ENCODE measurements around the gene PDXDC1. TPM values are rescaled to one million over a fixed set of nuclear protein-coding genes. Genes with fewer than 3 reads are reported as not detected.
A peak's percentile ranks its signal among the peaks of the same experiment; 100 is the strongest.
"Not testable (repeated sequence)": the region's sequence is repeated elsewhere in the genome, so short reads cannot be mapped to it uniquely, and the experiment has no call there.

The PDXDC1 gene
- total RNA-seq, 2 experiments from 2014 or later = 46.4 to 46.6 TPM

DNA sequence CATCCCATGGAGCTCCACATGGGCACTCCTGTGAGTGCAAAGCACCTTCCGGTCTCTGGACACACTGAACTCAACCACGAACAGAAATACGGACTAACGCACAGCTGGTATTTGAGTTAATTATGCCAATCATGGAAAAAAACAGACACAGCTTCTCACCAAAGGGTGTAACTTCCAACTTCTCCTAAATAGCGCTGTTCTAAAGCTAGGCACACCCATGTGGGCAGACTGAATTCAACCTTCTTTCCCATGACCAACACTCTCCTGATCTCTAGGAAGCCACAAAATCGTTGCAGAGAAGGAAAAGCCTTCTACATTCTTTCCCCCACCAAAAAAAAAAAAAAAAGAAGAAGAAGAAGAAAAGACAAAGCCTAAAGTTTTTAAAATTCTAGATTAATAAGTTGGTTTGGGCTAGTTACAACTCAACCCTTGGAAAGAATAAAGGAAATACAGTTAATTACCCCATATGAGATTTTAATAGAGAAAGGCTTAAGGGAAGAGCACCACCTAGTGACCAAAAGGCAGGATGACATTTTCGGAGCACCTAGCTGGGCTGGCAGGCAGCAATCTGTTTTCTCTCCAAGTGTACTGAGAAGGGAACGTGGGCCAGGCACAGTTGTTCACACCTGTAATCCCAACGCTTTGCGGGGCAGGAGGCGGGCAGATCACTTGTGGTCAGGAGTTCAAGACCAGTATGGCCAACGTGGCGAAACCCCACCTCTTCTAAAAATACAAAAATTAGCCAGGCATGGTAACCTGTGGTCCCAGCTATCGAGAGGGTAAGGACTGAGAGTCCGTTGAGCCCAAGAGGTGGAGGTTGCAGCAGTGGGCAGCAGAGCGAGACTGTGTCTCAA is 97.3 kb downstream of the PDXDC1 start:
- POLR2A ChIA-PET; H3K27me3 Mint-ChIP-seq (ENCODE audit: low read depth); DNase-seq; H3K4me1 Mint-ChIP-seq (ENCODE audit: low read depth); H3K27ac Mint-ChIP-seq; H3K4me3 Mint-ChIP-seq; H3K9me3 Mint-ChIP-seq (ENCODE audit: insufficient read depth): not testable (repeated sequence)
- CTCF ChIA-PET = interaction anchor here (0.9 to 3.8 kb wide), 5 partner anchors 11 to 50 kb away, joined by 3 to 19 read pairs (median 5); partner anchors contain the start of genes NTAN1 and RRN3
- peaks cover 47% of the 10 kb centered on the region for H3K36me3 Mint-ChIP-seq (ENCODE audit: low read depth)
- peak; percentile 73 for ATAC-seq

DNA sequence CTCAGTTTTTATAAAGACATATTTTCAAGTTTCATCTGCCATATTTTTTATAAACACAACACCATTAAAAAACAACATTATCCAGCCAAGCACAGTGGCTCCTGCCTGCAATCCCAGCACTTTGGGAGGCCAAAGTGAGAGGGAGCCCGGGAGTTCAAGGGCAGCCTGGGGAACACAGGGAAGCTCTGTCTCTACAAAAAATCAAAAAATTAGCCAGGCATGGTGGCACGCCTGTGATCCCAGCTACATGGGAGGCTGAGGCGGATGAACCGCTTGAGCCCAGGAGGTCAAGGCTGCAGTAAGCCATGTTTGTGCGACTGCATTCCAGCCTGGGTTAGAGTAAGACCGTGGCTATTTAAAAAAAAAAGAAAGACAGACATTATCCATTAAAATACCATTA is 98.3 kb downstream of the PDXDC1 start:
- H3K27me3 Mint-ChIP-seq (ENCODE audit: low read depth) = no peaks in the 10 kb centered on the region
- H3K4me3 Mint-ChIP-seq = no peak overlapping the region
- POLR2A ChIA-PET = no interaction called here
- no peak overlapping the region for H3K27ac Mint-ChIP-seq
- CTCF ChIA-PET = interaction anchor here (0.9 to 3.8 kb wide), 5 partner anchors 12 to 51 kb away, joined by 3 to 19 read pairs (median 5); partner anchors contain the start of genes NTAN1 and RRN3
- H3K36me3 Mint-ChIP-seq (ENCODE audit: low read depth) = peaks cover 54% of the 10 kb centered on the region
- ATAC-seq (no peak), DNase-seq (no peak)
- H3K9me3 Mint-ChIP-seq (ENCODE audit: insufficient read depth) = no peaks in the 10 kb centered on the region
- H3K4me1 Mint-ChIP-seq (ENCODE audit: low read depth) = no peaks in the 10 kb centered on the region

DNA sequence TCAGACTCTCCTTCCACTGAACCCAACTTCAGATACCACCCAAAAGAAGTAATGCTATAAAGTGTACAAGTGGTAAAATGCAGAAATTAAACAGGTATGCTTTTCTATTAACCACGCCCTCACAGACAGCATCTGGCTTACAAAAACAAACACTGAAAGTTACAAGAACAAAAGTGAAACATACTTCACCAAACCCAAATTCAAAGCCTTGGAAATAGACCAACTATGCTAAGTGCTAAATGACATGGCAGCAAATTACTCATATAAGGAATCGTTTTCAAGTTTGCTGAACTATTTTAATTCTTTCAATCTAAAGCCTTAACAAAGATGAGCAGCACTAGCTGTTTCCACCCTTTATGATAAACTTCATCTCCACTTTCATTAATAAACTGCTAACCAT is 101.3 kb downstream of the PDXDC1 start:
- DNase-seq; H3K27ac Mint-ChIP-seq; CTCF ChIA-PET; ATAC-seq; H3K9me3 Mint-ChIP-seq (ENCODE audit: insufficient read depth); POLR2A ChIA-PET; H3K27me3 Mint-ChIP-seq (ENCODE audit: low read depth); H3K4me3 Mint-ChIP-seq; H3K4me1 Mint-ChIP-seq (ENCODE audit: low read depth): not testable (repeated sequence)
- H3K36me3 Mint-ChIP-seq (ENCODE audit: low read depth) = peaks cover 60% of the 10 kb centered on the region

DNA sequence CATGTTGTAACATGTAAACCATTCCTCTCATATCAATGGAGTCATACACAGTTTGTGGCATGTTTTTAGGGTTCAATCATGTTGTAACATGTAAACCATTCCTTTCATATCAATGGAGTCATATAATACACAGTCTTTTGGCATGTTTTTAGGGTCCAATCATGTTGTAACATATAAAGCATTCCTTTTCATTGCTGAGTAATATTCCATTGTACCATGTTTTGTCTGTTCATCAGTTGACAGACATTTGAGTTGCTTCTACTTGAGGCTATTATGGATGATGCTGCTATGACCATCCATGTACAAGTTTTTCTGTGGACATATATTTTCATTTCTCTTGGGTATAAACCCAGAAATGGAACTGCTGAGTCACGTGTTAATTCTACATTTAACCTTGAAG is 106.1 kb downstream of the PDXDC1 start:
- CTCF ChIA-PET; H3K27me3 Mint-ChIP-seq (ENCODE audit: low read depth); H3K27ac Mint-ChIP-seq; H3K4me1 Mint-ChIP-seq (ENCODE audit: low read depth); DNase-seq; POLR2A ChIA-PET; ATAC-seq; H3K9me3 Mint-ChIP-seq (ENCODE audit: insufficient read depth); H3K4me3 Mint-ChIP-seq: not testable (repeated sequence)
- peaks cover 59% of the 10 kb centered on the region for H3K36me3 Mint-ChIP-seq (ENCODE audit: low read depth)

DNA sequence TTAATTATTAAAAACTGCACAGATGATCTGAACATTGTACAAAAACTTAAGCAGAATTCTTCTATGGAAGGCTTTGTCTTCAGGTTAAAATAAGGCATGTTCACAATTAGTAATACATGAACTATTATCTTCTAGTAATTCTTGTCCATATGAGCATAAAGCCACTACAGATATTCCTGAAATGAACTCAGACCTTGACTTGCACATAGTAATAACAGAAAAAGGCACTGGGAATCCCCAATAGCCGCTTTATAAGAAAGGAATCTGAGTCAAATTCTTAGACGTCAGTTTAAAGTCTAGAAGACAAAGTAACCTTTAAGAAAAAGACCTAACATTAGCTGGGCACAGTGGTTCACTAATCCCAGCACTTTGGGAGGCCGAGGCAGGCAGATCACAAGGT is 108.0 kb downstream of the PDXDC1 start:
- peaks cover 49% of the 10 kb centered on the region for H3K36me3 Mint-ChIP-seq (ENCODE audit: low read depth)
- H3K27me3 Mint-ChIP-seq (ENCODE audit: low read depth); H3K27ac Mint-ChIP-seq; DNase-seq; H3K4me1 Mint-ChIP-seq (ENCODE audit: low read depth); H3K4me3 Mint-ChIP-seq; ATAC-seq; H3K9me3 Mint-ChIP-seq (ENCODE audit: insufficient read depth); POLR2A ChIA-PET; CTCF ChIA-PET: not testable (repeated sequence)

DNA sequence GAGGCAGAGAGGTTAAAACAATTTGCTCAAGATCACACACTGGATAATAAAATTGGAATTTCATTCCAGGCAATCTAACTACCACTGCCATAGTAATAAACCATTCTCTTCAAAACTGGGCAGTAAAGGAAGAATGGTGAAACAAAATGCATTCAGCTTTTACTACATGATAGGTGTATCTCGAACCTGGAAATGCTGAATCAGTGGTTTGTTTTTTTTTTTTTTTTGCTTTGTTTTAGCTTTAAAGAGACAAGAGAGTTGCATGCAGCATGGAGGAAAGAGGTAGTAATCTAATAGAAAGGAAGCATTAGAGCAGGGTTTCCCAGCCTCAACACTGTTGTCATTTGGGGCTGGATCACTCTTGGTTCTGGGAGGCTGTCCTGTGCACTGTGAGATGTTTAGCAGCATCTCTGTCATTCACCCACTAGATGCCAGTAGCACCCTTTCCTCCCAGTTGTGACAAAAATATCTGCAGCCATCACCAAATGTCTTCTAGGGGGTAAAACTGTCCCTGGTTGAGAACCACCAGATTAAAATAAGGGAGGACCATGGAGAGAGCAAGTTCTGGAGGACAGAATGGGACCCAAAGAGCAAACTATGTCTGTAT is 115.9 kb downstream of the PDXDC1 start:
- ATAC-seq, H3K4me3 Mint-ChIP-seq, POLR2A ChIA-PET: not testable (repeated sequence)

DNA sequence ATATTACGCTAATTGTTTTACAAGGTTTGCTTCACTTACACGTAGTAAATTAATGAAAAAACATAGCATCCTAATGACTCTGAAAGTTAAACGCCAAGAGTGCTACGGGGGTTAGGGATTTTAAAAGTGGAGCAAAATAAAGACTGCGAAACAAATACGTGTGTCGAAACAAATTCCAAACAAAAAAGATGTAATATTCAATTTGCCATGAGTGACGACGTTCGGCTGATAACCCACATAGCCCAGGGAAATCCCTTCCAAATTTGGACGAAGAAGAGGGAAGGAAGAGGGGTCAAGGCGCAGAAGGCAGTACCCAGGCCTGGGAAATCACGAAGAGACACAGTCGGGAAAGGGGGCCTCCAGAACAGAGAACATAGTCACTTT is 118.7 kb downstream of the PDXDC1 start:
- CTCF ChIA-PET = interaction anchor here (1.5 kb wide), 1 partner anchor 21 kb away, joined by 5 read pairs; no protein-coding TSS in a partner anchor
- not testable (repeated sequence) for DNase-seq; H3K9me3 Mint-ChIP-seq (ENCODE audit: insufficient read depth); H3K27me3 Mint-ChIP-seq (ENCODE audit: low read depth); ATAC-seq
- Mint-ChIP-seq H3K4me1 (ENCODE audit: low read depth) (peaks cover 18% of the 10 kb centered on the region), H3K27ac (peak overlapping the region; percentile 97), H3K4me3 (peak overlapping the region; percentile 98), H3K36me3 (ENCODE audit: low read depth) (peaks cover 16% of the 10 kb centered on the region)
- POLR2A ChIA-PET = interaction anchor here (0.7 to 1.1 kb wide), 3 partner anchors 38 to 463 kb away, joined by 3 to 4 read pairs (median 3); partner anchors contain the start of gene NTAN1

More for the DNA sequence above, 115.9 kb downstream of the PDXDC1 start:
- H3K27me3 Mint-ChIP-seq (ENCODE audit: low read depth); H3K9me3 Mint-ChIP-seq (ENCODE audit: insufficient read depth); H3K27ac Mint-ChIP-seq; DNase-seq: not testable (repeated sequence)
- CTCF ChIA-PET = interaction anchor here (1.4 kb wide), 1 partner anchor 18 kb away, joined by 3 read pairs; no protein-coding TSS in a partner anchor
- H3K36me3 Mint-ChIP-seq (ENCODE audit: low read depth) = peaks cover 21% of the 10 kb centered on the region
- H3K4me1 Mint-ChIP-seq (ENCODE audit: low read depth) = peaks cover 18% of the 10 kb centered on the region

DNA sequence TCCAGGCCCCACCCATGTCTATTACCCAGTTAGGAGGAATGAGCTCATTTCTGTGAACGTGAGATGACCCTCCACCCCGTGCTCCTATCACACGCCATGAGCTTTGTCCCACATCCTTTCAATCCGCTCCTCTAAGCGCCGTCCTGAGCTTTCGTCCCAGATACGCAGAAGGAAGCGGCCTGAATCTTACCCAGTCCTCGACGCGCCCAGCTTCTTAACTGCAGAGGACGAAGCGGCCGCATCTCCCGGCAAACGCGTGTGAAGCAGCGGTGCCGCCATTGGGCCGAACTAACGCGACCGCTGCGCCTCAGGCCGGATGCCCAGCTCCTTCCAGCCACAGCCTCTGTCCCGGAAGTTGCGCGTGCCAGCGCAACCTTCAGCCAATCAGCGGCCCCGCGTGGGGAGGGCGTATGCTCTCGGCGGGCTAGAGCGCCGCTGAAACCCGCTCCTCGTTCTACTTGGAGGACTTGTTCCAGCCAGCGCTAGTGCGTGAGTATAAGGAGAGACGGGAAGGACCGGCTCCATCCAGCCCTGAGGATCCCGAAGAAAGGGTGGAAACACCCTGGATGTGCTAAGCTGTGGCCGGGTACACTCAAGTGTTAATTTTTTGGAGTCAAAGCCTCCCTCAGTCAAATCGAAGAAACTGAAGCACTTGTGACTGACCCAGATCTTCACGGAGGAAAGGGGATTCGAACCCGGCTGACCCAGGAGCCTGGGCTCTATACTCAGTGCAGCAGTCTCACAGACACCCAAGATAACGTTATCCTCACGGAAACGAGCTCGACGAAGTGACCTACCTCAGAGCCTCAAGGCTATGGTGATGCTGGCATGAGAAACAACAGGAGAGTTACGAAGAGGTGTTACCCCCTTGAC is 119.4 kb downstream of the PDXDC1 start, which contains the start of gene RRN3:
RRN3 (minus strand) TSS at position 318 of the 873 bp plus-strand sequence; CDS start at position 279, 39 bp downstream.
- ATAC-seq = peak; percentile 100
- DNase-seq = peak; percentile 89
- peaks cover 18% of the 10 kb centered on the region for H3K4me1 Mint-ChIP-seq (ENCODE audit: low read depth)
- CTCF ChIA-PET = interaction anchor here (0.6 to 1.5 kb wide), 2 partner anchors 19 to 22 kb away, joined by 3 to 5 read pairs; no protein-coding TSS in a partner anchor
- POLR2A ChIA-PET = interaction anchor here (0.6 to 1.1 kb wide), 4 partner anchors 37 to 463 kb away, joined by 3 to 4 read pairs (median 4); partner anchors contain the start of gene NTAN1
- peaks cover 14% of the 10 kb centered on the region for H3K36me3 Mint-ChIP-seq (ENCODE audit: low read depth)
- peak within 1 kb of the TSS; percentile 97 for H3K27ac Mint-ChIP-seq
- H3K4me3 Mint-ChIP-seq = peak within 1 kb of the TSS; percentile 98
- H3K9me3 Mint-ChIP-seq (ENCODE audit: insufficient read depth); H3K27me3 Mint-ChIP-seq (ENCODE audit: low read depth): not testable (repeated sequence)

DNA sequence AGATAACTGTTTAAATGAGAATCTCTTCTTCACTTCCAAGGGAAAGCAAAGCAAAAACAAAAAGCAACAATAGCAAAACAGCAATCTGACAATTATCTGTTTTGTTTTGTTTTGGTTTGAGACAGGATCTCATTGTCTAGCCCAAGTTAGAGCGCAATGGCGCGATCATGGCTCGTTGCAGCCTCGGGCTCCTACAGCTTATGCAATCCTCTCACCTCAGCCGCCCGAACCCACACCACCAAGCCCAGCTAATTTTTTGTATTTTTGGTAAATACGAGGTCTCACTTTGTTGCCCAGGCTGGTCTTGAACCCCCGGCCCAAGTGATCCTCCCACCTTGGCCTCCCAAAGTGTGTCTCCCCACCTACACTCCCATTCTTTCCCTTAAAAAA is 121.8 kb downstream of the PDXDC1 start:
- H3K36me3 Mint-ChIP-seq (ENCODE audit: low read depth); H3K4me3 Mint-ChIP-seq; H3K27me3 Mint-ChIP-seq (ENCODE audit: low read depth); POLR2A ChIA-PET; DNase-seq; CTCF ChIA-PET; H3K27ac Mint-ChIP-seq; ATAC-seq; H3K9me3 Mint-ChIP-seq (ENCODE audit: insufficient read depth): not testable (repeated sequence)
- H3K4me1 Mint-ChIP-seq (ENCODE audit: low read depth) = peaks cover 18% of the 10 kb centered on the region

DNA sequence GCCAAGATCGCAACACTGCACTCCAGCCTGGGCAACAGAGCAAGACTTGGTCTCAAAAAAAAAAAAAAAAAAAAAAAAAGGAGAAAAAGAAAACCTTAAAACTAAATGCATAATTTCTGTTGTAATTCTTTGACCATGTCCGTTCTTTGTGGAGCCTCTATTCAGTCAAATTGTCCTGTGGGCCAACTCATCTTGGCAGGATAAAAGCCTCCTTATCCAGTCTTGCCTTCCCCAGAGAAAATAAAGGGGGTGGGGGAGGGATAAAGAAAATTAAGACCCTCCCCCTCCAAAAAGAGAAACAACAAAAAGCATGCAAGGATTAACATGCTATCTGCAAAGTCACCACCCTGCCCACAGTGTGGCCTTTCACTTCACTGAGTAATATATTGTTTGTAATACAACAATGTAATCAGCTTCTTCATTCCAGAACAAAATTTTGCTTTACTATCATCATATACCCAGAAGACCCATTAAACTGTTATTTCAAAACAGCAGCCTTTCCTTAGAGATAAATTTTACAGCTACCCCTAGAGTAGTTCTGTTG is 124.6 kb downstream of the PDXDC1 start:
- ATAC-seq; POLR2A ChIA-PET; H3K4me3 Mint-ChIP-seq; DNase-seq; H3K36me3 Mint-ChIP-seq (ENCODE audit: low read depth); H3K27ac Mint-ChIP-seq; CTCF ChIA-PET; H3K4me1 Mint-ChIP-seq (ENCODE audit: low read depth); H3K27me3 Mint-ChIP-seq (ENCODE audit: low read depth); H3K9me3 Mint-ChIP-seq (ENCODE audit: insufficient read depth): not testable (repeated sequence)

DNA sequence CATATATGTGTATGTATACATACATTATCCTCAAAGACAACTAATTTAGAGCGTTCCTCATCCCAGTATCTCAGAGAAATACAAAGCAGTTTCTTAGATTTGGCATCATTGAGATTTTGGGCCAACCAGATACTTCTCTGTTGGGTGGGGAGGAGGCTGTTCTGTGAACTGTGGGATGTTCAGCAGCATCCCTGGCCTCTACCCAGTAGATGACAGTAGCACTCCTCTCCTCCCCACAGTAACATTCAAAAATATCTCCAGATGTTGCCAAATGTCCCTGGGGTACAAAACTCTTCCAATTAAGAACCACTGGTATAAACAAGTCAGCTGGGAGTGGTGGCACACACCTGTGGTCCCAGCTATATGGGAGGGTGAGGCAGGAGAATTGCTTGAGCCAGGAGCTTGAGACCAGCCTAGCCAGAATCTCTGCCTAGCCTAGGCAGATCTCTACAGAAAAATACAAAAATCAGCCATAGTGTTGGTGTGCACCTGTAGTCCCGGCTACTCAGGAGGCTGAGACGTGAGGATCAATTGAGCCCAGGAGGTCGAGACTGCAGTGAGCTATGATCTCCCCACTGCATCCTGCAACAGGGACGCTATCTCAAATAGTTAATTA is 125.7 kb downstream of the PDXDC1 start:
- ATAC-seq; POLR2A ChIA-PET; H3K36me3 Mint-ChIP-seq (ENCODE audit: low read depth); H3K4me1 Mint-ChIP-seq (ENCODE audit: low read depth); H3K4me3 Mint-ChIP-seq; H3K27me3 Mint-ChIP-seq (ENCODE audit: low read depth); H3K27ac Mint-ChIP-seq; CTCF ChIA-PET; DNase-seq; H3K9me3 Mint-ChIP-seq (ENCODE audit: insufficient read depth): not testable (repeated sequence)
